ENCODE data around the gene RPLP2. TPM values are rescaled to one million over a fixed set of nuclear protein-coding genes. Genes with fewer than 3 reads are reported as not detected.

RPLP2 gene
- total RNA-seq, 1 experiment from 2014 or later = 3,468 TPM

GRCh38 chr11:803770-804598, 5.8 kb upstream of the RPLP2 start:
- peaks cover 43% of the 10 kb centered on the region for H3K4me1 ChIP-seq (ENCODE audit: control insufficient read depth, insufficient read depth, low read length)
- DNase-seq (ENCODE audit: low read depth, low spot score) (no peak), ATAC-seq (no peak)
- peak overlapping the region; percentile 92 for H3K27ac ChIP-seq (ENCODE audit: low read length)
- intact Hi-C loops (cut with micrococcal nuclease; ENCODE audit: unreplicated experiment) (no loop called here), in situ Hi-C loops (cut with HindIII; ENCODE audit: low pct_unique_long_range_greater_than_20kb, low sequenced_read_pairs) (no loop called here)
- POLR2A ChIA-PET = interaction anchor here (1.0 kb wide), 1 partner anchor 56 kb away, joined by 3 read pairs; no protein-coding TSS in a partner anchor
- TF ChIP-seq, protein P1, sequence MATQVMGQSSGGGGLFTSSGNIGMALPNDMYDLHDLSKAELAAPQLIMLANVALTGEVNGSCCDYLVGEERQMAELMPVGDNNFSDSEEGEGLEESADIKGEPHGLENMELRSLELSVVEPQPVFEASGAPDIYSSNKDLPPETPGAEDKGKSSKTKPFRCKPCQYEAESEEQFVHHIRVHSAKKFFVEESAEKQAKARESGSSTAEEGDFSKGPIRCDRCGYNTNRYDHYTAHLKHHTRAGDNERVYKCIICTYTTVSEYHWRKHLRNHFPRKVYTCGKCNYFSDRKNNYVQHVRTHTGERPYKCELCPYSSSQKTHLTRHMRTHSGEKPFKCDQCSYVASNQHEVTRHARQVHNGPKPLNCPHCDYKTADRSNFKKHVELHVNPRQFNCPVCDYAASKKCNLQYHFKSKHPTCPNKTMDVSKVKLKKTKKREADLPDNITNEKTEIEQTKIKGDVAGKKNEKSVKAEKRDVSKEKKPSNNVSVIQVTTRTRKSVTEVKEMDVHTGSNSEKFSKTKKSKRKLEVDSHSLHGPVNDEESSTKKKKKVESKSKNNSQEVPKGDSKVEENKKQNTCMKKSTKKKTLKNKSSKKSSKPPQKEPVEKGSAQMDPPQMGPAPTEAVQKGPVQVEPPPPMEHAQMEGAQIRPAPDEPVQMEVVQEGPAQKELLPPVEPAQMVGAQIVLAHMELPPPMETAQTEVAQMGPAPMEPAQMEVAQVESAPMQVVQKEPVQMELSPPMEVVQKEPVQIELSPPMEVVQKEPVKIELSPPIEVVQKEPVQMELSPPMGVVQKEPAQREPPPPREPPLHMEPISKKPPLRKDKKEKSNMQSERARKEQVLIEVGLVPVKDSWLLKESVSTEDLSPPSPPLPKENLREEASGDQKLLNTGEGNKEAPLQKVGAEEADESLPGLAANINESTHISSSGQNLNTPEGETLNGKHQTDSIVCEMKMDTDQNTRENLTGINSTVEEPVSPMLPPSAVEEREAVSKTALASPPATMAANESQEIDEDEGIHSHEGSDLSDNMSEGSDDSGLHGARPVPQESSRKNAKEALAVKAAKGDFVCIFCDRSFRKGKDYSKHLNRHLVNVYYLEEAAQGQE (IDR thresholded peaks at IDR 0.05; ENCODE audit: insufficient read depth in 1 of 2, low read depth in 2 of 2, low read length in 1 of 2) = no peak
- TF ChIP-seq SIN3A (IDR thresholded peaks at IDR 0.05; ENCODE audit: borderline replicate concordance, insufficient read depth, low read depth, low read length) (no peak), POLR2AphosphoS5 (IDR thresholded peaks at IDR 0.05; ENCODE audit: low read depth, low read length) (no peak), TCF7L2 (IDR thresholded peaks at IDR 0.05; ENCODE audit: low read depth, low read length) (no peak), CTCF (IDR thresholded peaks at IDR 0.05) (no peak)
- no peaks in the 10 kb centered on the region for H3K9me3 ChIP-seq (ENCODE audit: control insufficient read depth, insufficient read depth, low read depth, low read length)
- H3K4me3 ChIP-seq (ENCODE audit: low read depth in 2 of 2, low read length in 2 of 2) = peak overlapping the region; percentile 58 to 67
- BruUV-seq (replicated peaks) = no TSS peak
- H3K36me3 ChIP-seq (ENCODE audit: control insufficient read depth, insufficient read depth, low read length) = no peaks in the 10 kb centered on the region
- CTCF ChIA-PET = interaction anchor here (1.5 kb wide), 1 partner anchor 43 kb away, joined by 3 read pairs; no protein-coding TSS in a partner anchor
- H3K27me3 ChIP-seq (ENCODE audit: control insufficient read depth, insufficient read depth, low read length) = no peaks in the 10 kb centered on the region

GRCh38 chr11:804599-804964, 5.2 kb upstream of the RPLP2 start:
- Histone ChIP-seq H3K27me3 (ENCODE audit: control insufficient read depth, insufficient read depth, low read length) (no peaks in the 10 kb centered on the region), H3K36me3 (ENCODE audit: control insufficient read depth, insufficient read depth, low read length) (no peaks in the 10 kb centered on the region), H3K9me3 (ENCODE audit: control insufficient read depth, insufficient read depth, low read depth, low read length) (no peaks in the 10 kb centered on the region), H3K4me3 (ENCODE audit: low read depth in 2 of 2, low read length in 2 of 2) (peak overlapping the region; percentile 58 to 67), H3K27ac (ENCODE audit: low read length) (peak overlapping the region; percentile 92), H3K4me1 (ENCODE audit: control insufficient read depth, insufficient read depth, low read length) (peaks cover 37% of the 10 kb centered on the region)
- in situ Hi-C loops (cut with HindIII; ENCODE audit: low pct_unique_long_range_greater_than_20kb, low sequenced_read_pairs) (no loop called here), intact Hi-C loops (cut with micrococcal nuclease; ENCODE audit: unreplicated experiment) (no loop called here)
- POLR2A ChIA-PET = interaction anchor here (1.0 kb wide), 1 partner anchor 55 kb away, joined by 3 read pairs; no protein-coding TSS in a partner anchor
- no TSS peak for BruUV-seq (replicated peaks)
- TF ChIP-seq TCF7L2 (IDR thresholded peaks at IDR 0.05; ENCODE audit: low read depth, low read length) (no peak), POLR2AphosphoS5 (IDR thresholded peaks at IDR 0.05; ENCODE audit: low read depth, low read length) (no peak; the same call in 1 of the 2 replicates), CTCF (IDR thresholded peaks at IDR 0.05) (no peak), SIN3A (IDR thresholded peaks at IDR 0.05; ENCODE audit: borderline replicate concordance, insufficient read depth, low read depth, low read length) (no peak; the same call in 1 of the 2 replicates)
- TF ChIP-seq, protein P1 (IDR thresholded peaks at IDR 0.05; ENCODE audit: insufficient read depth in 1 of 2, low read depth in 2 of 2, low read length in 1 of 2) = no peak
- no peak for DNase-seq (ENCODE audit: low read depth, low spot score)
- CTCF ChIA-PET = interaction anchor here (1.5 kb wide), 1 partner anchor 43 kb away, joined by 3 read pairs; no protein-coding TSS in a partner anchor
- no peak for ATAC-seq
